Loucy (cell line): ENCODE results near the gene CAMSAP1.

Experiments used
- H2AFZ ChIP-seq: fragments of 200-600 bp; sonication (generic); 2 replicates; pipeline ENCODE4 v1.6.0; 2016; ENCODE audit warnings: antibody characterized with exemption, mild to moderate bottlenecking, low read length, moderate library complexity
- H3F3A ChIP-seq: fragments of 200-600 bp; 2 replicates; pipeline ENCODE4 v1.6.0; 2016; ENCODE audit warnings: antibody characterized with exemption, low read depth, mild to moderate bottlenecking
- H3K27me3 ChIP-seq: fragments of 200-600 bp; sonication (generic); 2 replicates; pipeline ENCODE4 v1.6.1; 2014; ENCODE audit warnings: low read length, mild to moderate bottlenecking; ENCODE audit not compliant: insufficient read depth, poor library complexity, severe bottlenecking
- H3K36me3 ChIP-seq: fragments of 200-600 bp; sonication (generic); 2 replicates; pipeline ENCODE4 v1.6.1; 2016; ENCODE audit warnings: low read length; ENCODE audit not compliant: insufficient read depth
- H3K4me1 ChIP-seq: fragments of 200-600 bp; sonication (generic); 2 replicates; pipeline ENCODE4 v1.5.1; 2014; ENCODE audit warnings: low read length, mild to moderate bottlenecking; ENCODE audit not compliant: insufficient read depth, poor library complexity, severe bottlenecking
- H3K4me2 ChIP-seq: fragments of 200-600 bp; sonication (generic); 2 replicates; pipeline ENCODE4 v1.6.0; 2014; ENCODE audit warnings: antibody characterized with exemption, low read length, low read depth, mild to moderate bottlenecking; ENCODE audit not compliant: poor library complexity, severe bottlenecking
- H3K4me3 ChIP-seq: fragments of 200-600 bp; sonication (generic); 2 replicates; pipeline ENCODE4 v1.5.1; 2014; ENCODE audit warnings: low read length, mild to moderate bottlenecking, mixed read lengths; ENCODE audit not compliant: poor library complexity, severe bottlenecking
- H3K79me2 ChIP-seq: fragments of 200-600 bp; sonication (generic); 2 replicates; pipeline ENCODE4 v1.6.1; 2014; ENCODE audit warnings: low read length; ENCODE audit not compliant: insufficient read depth
- H3K9ac ChIP-seq: fragments of 200-600 bp; sonication (generic); 2 replicates; pipeline ENCODE4 v1.6.0; 2014; ENCODE audit warnings: mild to moderate bottlenecking, low read depth, low read length, moderate library complexity; ENCODE audit not compliant: poor library complexity, severe bottlenecking
- H3K9me2 ChIP-seq: fragments of 200-600 bp; sonication (generic); replicated peaks from 2 replicates; pipeline ENCODE4 v1.6.1; 2016; ENCODE audit warnings: low read depth, low read length, mixed read lengths
- H3K9me3 ChIP-seq: fragments of 200-600 bp; sonication (generic); 2 replicates; pipeline ENCODE4 v1.6.1; 2014; ENCODE audit warnings: mild to moderate bottlenecking, antibody characterized with exemption, low read length, low read depth; ENCODE audit not compliant: insufficient read depth
- H4K20me1 ChIP-seq: fragments of 200-600 bp; sonication (generic); 2 replicates; pipeline ENCODE4 v1.6.0; 2014; ENCODE audit warnings: antibody characterized with exemption, low read length, mild to moderate bottlenecking; ENCODE audit not compliant: insufficient read depth, poor library complexity, severe bottlenecking
- EZH2phosphoT487 ChIP-seq: fragments of 200-600 bp; IDR thresholded peaks from 2 replicates; pipeline ENCODE4 v1.6.1; 2018; ENCODE audit warnings: antibody characterized with exemption, mild to moderate bottlenecking, moderate library complexity, borderline replicate concordance
- TF ChIP-seq, protein P1 (sequence below): fragments of 200-600 bp; sonication (generic); conservative IDR thresholded peaks from 2 replicates; pipeline ENCODE4 v1.5.1; 2014; ENCODE audit warnings: mild to moderate bottlenecking, antibody characterized with exemption, low read length

CAMSAP1 gene, protein sequence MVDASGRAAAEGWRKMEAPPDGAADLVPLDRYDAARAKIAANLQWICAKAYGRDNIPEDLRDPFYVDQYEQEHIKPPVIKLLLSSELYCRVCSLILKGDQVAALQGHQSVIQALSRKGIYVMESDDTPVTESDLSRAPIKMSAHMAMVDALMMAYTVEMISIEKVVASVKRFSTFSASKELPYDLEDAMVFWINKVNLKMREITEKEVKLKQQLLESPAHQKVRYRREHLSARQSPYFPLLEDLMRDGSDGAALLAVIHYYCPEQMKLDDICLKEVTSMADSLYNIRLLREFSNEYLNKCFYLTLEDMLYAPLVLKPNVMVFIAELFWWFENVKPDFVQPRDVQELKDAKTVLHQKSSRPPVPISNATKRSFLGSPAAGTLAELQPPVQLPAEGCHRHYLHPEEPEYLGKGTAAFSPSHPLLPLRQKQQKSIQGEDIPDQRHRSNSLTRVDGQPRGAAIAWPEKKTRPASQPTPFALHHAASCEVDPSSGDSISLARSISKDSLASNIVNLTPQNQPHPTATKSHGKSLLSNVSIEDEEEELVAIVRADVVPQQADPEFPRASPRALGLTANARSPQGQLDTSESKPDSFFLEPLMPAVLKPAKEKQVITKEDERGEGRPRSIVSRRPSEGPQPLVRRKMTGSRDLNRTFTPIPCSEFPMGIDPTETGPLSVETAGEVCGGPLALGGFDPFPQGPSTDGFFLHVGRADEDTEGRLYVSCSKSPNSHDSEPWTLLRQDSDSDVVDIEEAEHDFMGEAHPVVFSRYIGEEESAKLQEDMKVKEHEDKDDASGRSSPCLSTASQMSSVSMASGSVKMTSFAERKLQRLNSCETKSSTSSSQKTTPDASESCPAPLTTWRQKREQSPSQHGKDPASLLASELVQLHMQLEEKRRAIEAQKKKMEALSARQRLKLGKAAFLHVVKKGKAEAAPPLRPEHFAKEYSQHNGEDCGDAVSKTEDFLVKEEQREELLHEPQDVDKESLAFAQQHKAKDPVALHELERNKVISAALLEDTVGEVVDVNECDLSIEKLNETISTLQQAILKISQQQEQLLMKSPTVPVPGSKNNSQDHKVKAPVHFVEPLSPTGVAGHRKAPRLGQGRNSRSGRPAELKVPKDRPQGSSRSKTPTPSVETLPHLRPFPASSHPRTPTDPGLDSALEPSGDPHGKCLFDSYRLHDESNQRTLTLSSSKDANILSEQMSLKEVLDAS (N-terminal part only)

DNA sequence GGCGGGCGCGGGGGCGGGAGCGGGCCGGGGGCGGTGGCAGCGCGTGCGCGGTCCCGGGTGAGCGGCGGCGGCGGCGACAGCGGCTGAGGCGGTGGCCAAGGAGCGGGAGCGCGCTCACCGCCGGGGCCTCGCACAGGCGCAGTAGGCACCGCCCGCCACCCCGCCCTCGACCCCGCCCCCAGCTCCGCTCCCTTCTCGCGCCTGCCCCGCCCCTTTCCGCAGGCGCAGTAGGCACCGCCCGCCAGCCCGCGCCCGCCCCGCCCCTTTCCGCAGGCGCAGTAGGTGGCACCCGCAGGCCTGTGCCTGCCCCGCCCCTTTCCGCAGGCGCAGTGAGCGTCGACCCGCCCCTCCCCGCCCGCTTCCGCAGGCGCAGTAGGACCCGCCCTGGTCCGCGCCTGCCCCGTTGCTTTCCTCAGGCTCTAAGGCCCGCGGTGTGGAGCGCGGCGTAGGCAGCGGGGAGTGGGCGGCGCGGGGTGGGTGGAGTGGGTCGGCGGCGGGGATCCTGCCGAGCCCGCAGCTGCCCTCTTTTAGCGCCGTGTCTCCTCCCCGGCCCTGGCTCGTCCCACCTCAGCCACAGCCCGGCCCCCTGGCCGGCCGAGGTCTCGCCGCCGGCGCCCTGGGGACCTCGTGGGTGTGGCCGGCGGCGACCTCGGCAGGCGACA, at the start of gene CAMSAP1:
TSS of gene CAMSAP1 (minus strand) at position 116 of the 662 bp plus-strand sequence. CDS start 387 bp downstream, outside the sequence.
- Histone ChIP-seq H3F3A (no peaks in the 10 kb centered on the region), H3K9ac (peak within 1 kb of the TSS; percentile 82)

DNA sequence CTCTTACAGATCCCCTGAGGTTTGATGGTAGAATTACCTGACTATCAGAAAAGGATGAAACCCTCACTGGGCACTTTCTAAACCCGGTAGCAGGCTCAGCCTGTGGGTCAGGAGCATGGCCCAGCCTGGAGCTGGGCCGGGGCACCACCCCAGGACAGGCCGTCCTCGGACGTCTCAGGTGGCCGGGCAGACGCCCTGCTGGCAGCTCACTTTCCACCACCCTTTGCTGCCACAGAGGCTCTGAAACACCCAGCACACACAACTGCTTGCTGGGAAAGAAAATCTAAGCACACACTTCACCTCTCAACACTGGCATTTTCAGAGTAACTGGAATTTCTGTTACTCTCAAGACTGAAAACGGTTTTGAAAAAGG, 49.4 kb upstream of the CAMSAP1 start:
- Histone ChIP-seq H3K27me3 (no peaks in the 10 kb centered on the region), H3K4me1 (peaks cover 23% of the 10 kb centered on the region), H3F3A (no peaks in the 10 kb centered on the region), H3K4me3 (no peak overlapping the region), H4K20me1 (peaks cover 18% of the 10 kb centered on the region), H3K79me2 (peaks cover 56% of the 10 kb centered on the region), H2AFZ (no peak overlapping the region), H3K9ac (no peak overlapping the region), H3K36me3 (peaks cover 27% of the 10 kb centered on the region; the same call in 1 of the 2 replicates), H3K9me3 (no peaks in the 10 kb centered on the region), H3K4me2 (peak overlapping the region; percentile 22), H3K9me2 (no peaks in the 10 kb centered on the region)
- TF ChIP-seq EZH2phosphoT487: no peak
- TF ChIP-seq, protein P1, sequence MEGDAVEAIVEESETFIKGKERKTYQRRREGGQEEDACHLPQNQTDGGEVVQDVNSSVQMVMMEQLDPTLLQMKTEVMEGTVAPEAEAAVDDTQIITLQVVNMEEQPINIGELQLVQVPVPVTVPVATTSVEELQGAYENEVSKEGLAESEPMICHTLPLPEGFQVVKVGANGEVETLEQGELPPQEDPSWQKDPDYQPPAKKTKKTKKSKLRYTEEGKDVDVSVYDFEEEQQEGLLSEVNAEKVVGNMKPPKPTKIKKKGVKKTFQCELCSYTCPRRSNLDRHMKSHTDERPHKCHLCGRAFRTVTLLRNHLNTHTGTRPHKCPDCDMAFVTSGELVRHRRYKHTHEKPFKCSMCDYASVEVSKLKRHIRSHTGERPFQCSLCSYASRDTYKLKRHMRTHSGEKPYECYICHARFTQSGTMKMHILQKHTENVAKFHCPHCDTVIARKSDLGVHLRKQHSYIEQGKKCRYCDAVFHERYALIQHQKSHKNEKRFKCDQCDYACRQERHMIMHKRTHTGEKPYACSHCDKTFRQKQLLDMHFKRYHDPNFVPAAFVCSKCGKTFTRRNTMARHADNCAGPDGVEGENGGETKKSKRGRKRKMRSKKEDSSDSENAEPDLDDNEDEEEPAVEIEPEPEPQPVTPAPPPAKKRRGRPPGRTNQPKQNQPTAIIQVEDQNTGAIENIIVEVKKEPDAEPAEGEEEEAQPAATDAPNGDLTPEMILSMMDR: no peak

More for the DNA sequence above, at the start of gene CAMSAP1:
- Histone ChIP-seq H3K4me1 (peaks cover 59% of the 10 kb centered on the region), H3K9me3 (no peaks in the 10 kb centered on the region), H3K9me2 (no peaks in the 10 kb centered on the region), H3K79me2 (peaks cover 65% of the 10 kb centered on the region), H3K36me3 (no peaks in the 10 kb centered on the region), H2AFZ (peak within 1 kb of the TSS; percentile 92), H3K4me2 (peak within 1 kb of the TSS; percentile 98), H3K27me3 (no peaks in the 10 kb centered on the region), H3K4me3 (peak within 1 kb of the TSS; percentile 89), H4K20me1 (peaks cover 50% of the 10 kb centered on the region)
- TF ChIP-seq, protein P1: no peak
- no peak for TF ChIP-seq EZH2phosphoT487
